GM10266 (cell line): ENCODE data around the gene ANKRD29.

Source experiments
- DNase-seq: peaks from one replicate; pipeline ENCODE4 v3.0.0; 2012; ENCODE audit errors: extremely low spot score
- CTCF ChIP-seq: IDR thresholded peaks from 2 replicates; pipeline ENCODE4 v1.5.1; 2012; ENCODE audit warnings: mild to moderate bottlenecking, low read depth; ENCODE audit not compliant: control insufficient read depth, insufficient read depth; ENCODE audit errors: missing control alignments

ANKRD29 gene

GRCh38 chr18:23635283-23636070 is 27.2 kb downstream of the ANKRD29 start:
- no peak for DNase-seq
- no peak for TF ChIP-seq CTCF

- no peak for DNase-seq
- no peak for TF ChIP-seq CTCF
Observed at GRCh38 chr18:23634692-23635091, 28.0 kb downstream of the ANKRD29 start.

GRCh38 chr18:23632615-23633014 is 30.1 kb downstream of the ANKRD29 start:
- TF ChIP-seq CTCF: no peak
- no peak for DNase-seq

GRCh38 chr18:23631746-23632145 is 31.0 kb downstream of the ANKRD29 start:
- no peak for DNase-seq
- TF ChIP-seq CTCF: no peak

GRCh38 chr18:23631312-23631711 is 31.4 kb downstream of the ANKRD29 start:
- TF ChIP-seq CTCF: no peak
- no peak for DNase-seq

- peak; percentile 22 for TF ChIP-seq CTCF
- peak; percentile 30 for DNase-seq
Observed at GRCh38 chr18:23629444-23629946, 33.2 kb downstream of the ANKRD29 start.

- DNase-seq: no peak
- no peak for TF ChIP-seq CTCF
Observed at GRCh38 chr18:23627970-23628369, 34.7 kb downstream of the ANKRD29 start.
